Stimulated activated CD4-positive, alpha-beta T cell treated with anti-CD3 and anti-CD28 coated beads, TNF-alpha, amount 100 ng/mL, for 48 hours (primary cell): ENCODE measurements around the gene SLC39A5.
A peak's percentile ranks its signal among the peaks of the same experiment; 100 is the strongest.
"Not testable (repeated sequence)": the region's sequence is repeated elsewhere in the genome, so short reads cannot be mapped to it uniquely, and the experiment has no call there.

Experiments used
- DNase-seq, 3 donors: peaks; one replicate each; pipeline ENCODE4 v3.0.0-alpha.2; 2020; ENCODE audit warnings: low read depth in 3 of 3

SLC39A5 gene

GRCh38 chr12:56229916-56230431, at the start of gene SLC39A5:
SLC39A5 (plus strand) TSS chr12:56230051; CDS start chr12:56231275, 1,224 bp downstream.
- no peak for DNase-seq

DNA sequence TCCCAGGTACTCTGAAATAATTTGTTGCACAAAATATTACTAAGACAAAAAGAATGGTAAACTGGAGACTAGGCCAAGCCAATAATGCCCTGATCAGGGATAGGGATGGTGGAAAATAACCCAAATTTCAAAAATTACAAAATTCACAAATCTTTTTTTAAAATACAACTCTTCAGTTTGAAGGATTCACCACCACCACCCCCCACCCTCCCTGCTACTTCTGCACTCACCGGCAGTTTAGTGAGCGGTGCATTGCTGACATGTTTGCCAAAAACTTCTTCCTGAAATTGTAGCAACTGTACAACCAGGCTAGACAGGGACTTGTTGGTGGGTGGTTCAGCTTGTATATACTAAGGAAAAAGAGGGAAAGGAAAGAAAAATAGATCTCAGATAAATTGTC, 42.9 kb upstream of the SLC39A5 start:
- DNase-seq, result no peak

DNA sequence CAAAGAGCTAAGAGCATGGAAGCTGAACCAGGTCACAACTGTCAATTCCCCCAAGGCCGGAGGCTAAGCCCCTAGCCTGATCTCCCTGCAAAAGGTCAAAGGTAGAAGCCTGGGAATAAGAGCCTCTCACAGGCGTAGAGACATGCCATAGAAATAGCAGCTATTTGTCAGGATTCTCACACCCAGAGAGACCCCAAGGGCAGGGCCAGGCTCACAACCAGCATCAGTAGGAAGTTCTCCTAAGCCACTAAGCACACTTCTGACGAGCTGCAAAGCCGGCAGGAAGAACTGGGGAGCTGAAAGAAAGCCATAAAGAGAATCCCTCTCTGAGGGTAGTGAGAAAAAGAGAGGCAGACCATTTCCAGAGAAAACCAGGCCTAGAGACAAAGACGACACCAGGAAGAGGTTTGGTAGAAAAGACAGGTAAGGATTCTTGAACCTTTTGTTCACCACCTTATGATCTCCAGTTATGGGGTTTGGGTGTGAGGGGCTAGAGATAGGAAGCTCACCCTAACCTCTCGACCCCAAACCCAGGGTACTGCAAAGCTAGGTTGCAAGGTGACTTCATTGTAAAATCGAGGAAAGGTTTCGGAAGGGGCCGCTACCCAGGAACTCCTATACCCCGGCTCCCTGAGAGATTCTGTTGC, 41.6 kb upstream of the SLC39A5 start:
- DNase-seq, result no peak

DNA sequence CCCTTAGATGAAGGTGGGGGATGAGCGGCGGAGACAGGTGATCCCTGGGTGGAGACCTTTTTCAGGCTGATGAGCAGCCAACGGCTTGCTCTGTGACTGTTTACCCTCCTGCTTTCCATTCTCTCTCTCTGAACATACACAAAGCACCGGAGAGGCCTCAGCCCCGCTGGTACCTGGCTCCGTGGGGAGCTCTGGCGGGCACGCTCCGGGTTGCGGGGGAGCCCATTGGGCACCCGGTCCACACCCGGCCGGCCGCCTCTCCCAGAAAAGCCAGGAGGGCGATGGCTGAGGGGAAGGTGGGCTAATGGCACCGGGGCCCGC, 41.1 kb upstream of the SLC39A5 start:
- DNase-seq, result no peak

DNA sequence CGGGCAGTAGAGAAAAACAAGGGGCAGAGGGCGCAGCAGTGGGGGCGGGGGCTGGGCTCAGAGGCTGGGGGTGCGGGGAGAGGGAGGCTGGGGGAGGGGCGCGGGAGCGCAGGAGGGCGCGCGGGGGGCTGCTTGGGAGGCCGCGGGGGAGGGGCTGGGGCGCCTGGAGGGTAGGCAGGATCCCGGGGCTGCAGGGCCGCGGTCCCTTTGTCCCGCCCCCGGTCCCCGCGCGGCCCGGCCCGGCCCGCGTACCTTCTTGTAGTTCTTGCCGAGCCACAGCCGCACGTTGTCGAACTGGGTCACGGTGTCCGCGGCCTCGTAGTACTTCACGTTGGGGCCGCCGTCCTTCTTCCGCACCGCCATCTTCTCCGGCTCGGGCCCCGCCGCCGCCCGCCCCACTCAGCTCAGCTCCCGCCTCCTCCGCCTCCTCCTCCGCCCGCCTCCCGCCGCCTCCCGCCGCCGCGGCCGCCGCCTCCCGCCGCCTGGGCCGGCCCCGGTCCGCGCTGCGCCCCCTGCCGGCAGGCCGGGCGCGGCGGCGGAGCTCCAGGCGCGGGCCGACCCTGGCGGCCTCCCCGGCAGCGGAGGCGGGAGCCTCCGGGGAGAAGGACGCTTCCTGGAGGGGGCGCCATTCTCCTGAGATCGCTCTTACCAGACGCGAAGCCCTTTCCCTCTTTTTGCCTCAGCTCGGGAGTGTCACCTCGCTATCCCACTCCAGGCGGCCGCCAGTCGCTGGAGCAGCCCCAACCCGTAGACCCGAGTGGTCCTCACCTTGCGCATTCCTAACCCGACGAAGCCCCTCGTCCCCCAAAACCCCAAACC, 40.5 kb upstream of the SLC39A5 start, which contains the start of gene SMARCC2:
TSS of gene SMARCC2 (minus strand) at position 385 of the 819 bp plus-strand sequence. CDS start at position 363, 22 bp downstream.
- DNase-seq, result peak; percentile 73 to 80 (median 74)

DNA sequence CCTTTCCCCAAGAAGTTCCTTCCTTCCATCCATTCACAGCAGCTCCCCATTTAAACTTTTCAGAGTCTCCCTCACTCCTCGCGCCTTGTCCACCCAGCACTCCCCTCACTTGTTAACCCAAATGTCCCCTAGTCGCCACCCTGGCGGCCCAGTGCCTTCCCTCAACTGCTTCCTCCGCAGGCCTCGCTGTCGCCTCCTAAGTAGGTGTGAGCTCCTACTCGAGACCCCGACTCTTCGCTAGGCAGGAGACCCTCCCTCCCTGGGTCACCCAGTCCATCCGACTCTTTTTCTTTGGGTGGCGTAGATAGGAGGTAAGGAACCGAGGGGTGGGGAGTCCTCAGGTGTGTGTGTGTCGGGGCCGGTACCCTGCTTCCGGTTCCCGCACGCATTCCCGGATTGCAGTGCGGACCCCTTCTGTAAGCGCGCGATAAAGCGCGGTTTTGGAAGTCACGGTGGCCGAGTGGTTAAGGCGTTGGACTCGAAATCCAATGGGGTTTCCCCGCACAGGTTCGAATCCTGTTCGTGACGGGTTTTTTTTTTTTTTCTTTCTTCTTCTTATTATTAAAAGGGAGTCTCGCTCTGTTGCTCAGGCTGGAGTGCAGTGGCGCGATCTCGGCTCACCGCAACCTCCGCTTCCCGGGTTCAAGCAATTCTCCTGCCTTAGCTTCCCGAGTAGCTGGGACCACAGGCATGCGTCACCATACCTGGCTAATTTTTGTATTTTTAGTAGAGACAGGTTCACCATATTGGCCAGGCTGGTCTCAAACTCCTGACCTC, 39.7 kb upstream of the SLC39A5 start:
- peak; percentile 68 to 85 (median 83) for DNase-seq

- DNase-seq, result no peak
Measured at GRCh38 chr12:56190695-56191155, 39.1 kb upstream of the SLC39A5 start.

- DNase-seq, result no peak
Measured at GRCh38 chr12:56192582-56192981, 37.3 kb upstream of the SLC39A5 start.

GRCh38 chr12:56193025-56193578, 36.7 kb upstream of the SLC39A5 start:
- DNase-seq, result peak; percentile 36 to 81 (median 64)

- not testable (repeated sequence) for DNase-seq
Measured at GRCh38 chr12:56196818-56197550, 32.9 kb upstream of the SLC39A5 start.

DNA sequence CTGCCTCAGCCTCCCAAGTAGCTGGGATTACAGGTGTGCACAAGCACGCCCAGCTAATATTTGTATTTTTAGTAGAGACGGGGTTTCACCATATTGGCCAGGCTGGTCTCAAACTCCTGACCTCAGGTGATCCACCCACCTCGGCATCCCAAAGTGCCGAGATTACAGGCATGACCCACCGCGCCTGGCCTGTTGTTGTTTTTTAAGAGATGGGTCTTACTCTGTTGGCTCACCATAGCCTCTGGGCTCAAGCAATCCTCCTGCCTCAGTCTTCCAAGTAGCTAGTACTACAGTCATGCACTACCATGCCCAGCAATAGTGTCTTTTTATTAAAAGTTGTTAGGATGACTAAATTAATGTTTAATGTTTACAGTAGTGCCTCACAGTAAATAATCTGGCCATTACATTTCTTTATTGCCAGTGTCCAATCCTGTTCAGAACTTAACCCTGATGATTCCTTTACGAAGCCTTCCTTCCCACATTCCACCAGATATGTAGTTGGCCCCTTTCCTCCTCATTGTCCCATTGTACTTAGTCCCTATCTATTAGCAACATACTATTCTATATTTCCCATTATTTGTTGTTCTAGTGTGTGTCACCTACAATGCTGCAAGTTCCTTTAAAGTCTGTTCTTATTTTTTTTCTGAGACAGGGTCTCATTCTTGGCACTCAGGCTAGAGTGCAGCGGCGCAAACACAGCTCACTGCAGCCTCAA, 31.8 kb upstream of the SLC39A5 start:
- no peak for DNase-seq

- DNase-seq, result no peak
Measured at GRCh38 chr12:56198836-56199235, 31.0 kb upstream of the SLC39A5 start.

- DNase-seq, result no peak
Measured at GRCh38 chr12:56202366-56202765, 27.5 kb upstream of the SLC39A5 start.

- DNase-seq, result no peak
Measured at GRCh38 chr12:56202838-56203237, 27.0 kb upstream of the SLC39A5 start.

DNA sequence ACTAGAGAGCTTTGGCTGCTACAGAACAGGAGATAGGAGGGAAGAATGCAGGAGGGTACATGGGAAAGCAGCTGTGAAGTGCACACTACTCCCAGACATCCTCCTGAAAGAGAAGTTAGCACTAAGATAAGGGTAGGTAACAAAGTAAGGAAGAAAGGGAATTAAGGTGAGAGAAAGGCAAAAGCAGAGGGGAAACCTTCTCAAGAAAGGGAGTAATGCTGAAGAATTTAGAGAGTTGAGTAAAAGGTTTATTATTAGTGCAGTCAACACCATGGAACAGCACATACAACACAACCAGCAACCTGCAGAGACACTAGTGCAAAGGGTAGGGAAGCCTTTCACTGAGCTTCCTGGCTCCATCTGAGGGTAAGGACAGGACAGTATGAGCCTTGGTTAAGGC, 25.6 kb upstream of the SLC39A5 start:
- DNase-seq, result no peak

DNA sequence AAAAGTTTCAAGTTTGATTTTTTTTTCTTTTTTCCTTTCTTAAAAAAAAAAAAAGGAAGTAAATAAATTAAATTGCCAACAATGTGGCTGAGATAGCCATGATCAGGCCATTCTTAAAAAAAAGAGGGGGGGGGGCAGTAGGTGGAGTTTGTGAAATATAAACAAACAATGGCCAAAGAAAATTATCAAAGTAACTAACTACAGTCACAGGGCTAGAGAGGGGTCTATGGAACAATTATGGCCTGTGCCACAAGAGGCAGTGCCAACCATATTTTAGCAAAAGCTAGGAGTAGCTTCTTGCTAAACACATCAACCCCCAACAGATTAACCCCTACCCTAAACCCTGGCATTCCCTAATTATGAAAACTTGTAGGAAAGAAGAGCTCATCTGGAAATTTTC, 24.4 kb upstream of the SLC39A5 start:
- DNase-seq, result no peak

- no peak for DNase-seq
Measured at GRCh38 chr12:56206452-56207166, 23.2 kb upstream of the SLC39A5 start.

GRCh38 chr12:56208006-56208405, 21.8 kb upstream of the SLC39A5 start:
- no peak for DNase-seq

DNA sequence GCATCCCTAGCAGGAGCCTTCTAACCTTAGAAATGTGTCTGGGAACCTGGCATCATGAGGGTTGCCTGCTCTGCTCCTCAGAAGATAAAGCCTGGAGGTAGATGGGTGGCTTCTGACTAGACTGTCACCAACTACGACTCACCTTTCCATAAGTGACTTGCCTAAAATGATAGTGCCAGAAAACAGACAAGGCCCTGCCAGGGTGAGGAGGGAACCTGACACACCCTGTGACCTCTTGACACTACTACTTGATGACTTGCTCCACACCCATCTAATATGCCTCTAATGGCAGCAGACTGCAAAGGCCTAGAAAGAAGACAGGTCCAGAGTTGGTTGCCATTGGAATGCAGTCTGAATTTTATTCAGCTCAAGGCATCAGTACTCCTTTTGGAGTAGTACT, 17.5 kb upstream of the SLC39A5 start:
- DNase-seq, result no peak

GRCh38 chr12:56213878-56214277, 16.0 kb upstream of the SLC39A5 start:
- DNase-seq, result no peak
